GDM1 (cell line): ENCODE data around the gene ERN2.
"Not testable (repeated sequence)": the region's sequence is repeated elsewhere in the genome, so short reads cannot be mapped to it uniquely, and the experiment has no call there.

Experiments used
- DNase-seq: peaks from one replicate; lab custom pipeline; 2025; lab: John Stamatoyannopoulos, UW

The ERN2 gene

GRCh38 chr16:23722613-23723240 is 9.7 kb upstream of the ERN2 start:
- DNase-seq: not testable (repeated sequence)

- no peak for DNase-seq
These were observed 3.5 kb upstream of the ERN2 start for GRCh38 chr16:23716484-23716883.

- no peak for DNase-seq
These were observed 1.2 kb downstream of the ERN2 start for GRCh38 chr16:23711785-23712184.

- no peak for DNase-seq
These were observed 2.5 kb downstream of the ERN2 start for GRCh38 chr16:23710504-23710903.

GRCh38 chr16:23710008-23710407 is 3.0 kb downstream of the ERN2 start:
- no peak for DNase-seq

- no peak for DNase-seq
These were observed 3.5 kb downstream of the ERN2 start for GRCh38 chr16:23709536-23709935.

GRCh38 chr16:23706439-23706838 is 6.6 kb downstream of the ERN2 start:
- no peak for DNase-seq

GRCh38 chr16:23705517-23705902 is 7.5 kb downstream of the ERN2 start:
- DNase-seq: no peak

- no peak for DNase-seq
These were observed 8.1 kb downstream of the ERN2 start for GRCh38 chr16:23704772-23705516.

GRCh38 chr16:23702951-23703350 is 10.1 kb downstream of the ERN2 start:
- no peak for DNase-seq

- no peak for DNase-seq
These were observed 12.0 kb downstream of the ERN2 start for GRCh38 chr16:23701045-23701444.

- no peak for DNase-seq
These were observed 12.5 kb downstream of the ERN2 start for GRCh38 chr16:23700509-23700908.

- DNase-seq: no peak
These were observed 12.9 kb downstream of the ERN2 start for GRCh38 chr16:23700093-23700492.

- DNase-seq: no peak
These were observed 13.9 kb downstream of the ERN2 start for GRCh38 chr16:23699100-23699499.

- no peak for DNase-seq
These were observed 17.3 kb downstream of the ERN2 start for GRCh38 chr16:23695756-23696155.

- no peak for DNase-seq
These were observed 18.2 kb downstream of the ERN2 start for GRCh38 chr16:23694644-23695373.

GRCh38 chr16:23694265-23694643 is 18.8 kb downstream of the ERN2 start:
- no peak for DNase-seq

GRCh38 chr16:23692190-23692837 is 20.7 kb downstream of the ERN2 start:
- DNase-seq: no peak

- DNase-seq: no peak
These were observed 21.4 kb downstream of the ERN2 start for GRCh38 chr16:23691483-23692189.

GRCh38 chr16:23690771-23691482 is 22.1 kb downstream of the ERN2 start:
- DNase-seq: no peak

- DNase-seq: no peak
These were observed 23.4 kb downstream of the ERN2 start for GRCh38 chr16:23689442-23690187.
